H1 (cell line): ENCODE results near the gene ZNF618. TPM values are rescaled to one million over a fixed set of nuclear protein-coding genes. Genes with fewer than 3 reads are reported as not detected.

Experiments used
- CTCF ChIA-PET: fragments of 300-600 bp; sonication (Branson Sonifier 250); formaldehyde crosslinking; loops from one replicate; lab custom pipeline; 2021; ENCODE audit not compliant: partially characterized antibody; lab: Charles Lee
- POLR2A ChIA-PET: fragments of 300-600 bp; sonication (Branson Sonifier 250); formaldehyde crosslinking; loops from one replicate; lab custom pipeline; 2021; ENCODE audit warnings: inconsistent platforms; ENCODE audit not compliant: partially characterized antibody; lab: Charles Lee
- DNase-seq, 2 experiments: peaks; one replicate each; pipeline versions ENCODE4 v3.0.0 to v3.0.0-alpha.2; 2010 to 2022; ENCODE audit warnings: low spot score in 2 of 2, low read depth in 1 of 2, mixed read lengths in 1 of 2
- FAIRE-seq: peaks from 2 replicates; lab custom pipeline; 2011; peaks lifted over from hg19 to GRCh38; lab: Jason Lieb, UNC
- H2AFZ ChIP-seq: 2 replicates; pipeline ENCODE4 v1.8.1; 2012; ENCODE audit warnings: low read length, inconsistent platforms
- H2AK5ac ChIP-seq: 2 replicates; pipeline ENCODE4 v1.6.1; 2013; ENCODE audit warnings: low read depth, low read length
- H2BK120ac ChIP-seq: replicated peaks from 2 replicates; pipeline ENCODE3; 2013; ENCODE audit warnings: low read depth, low read length, inconsistent platforms
- H2BK12ac ChIP-seq: 2 replicates; pipeline ENCODE4 v1.6.1; 2013; ENCODE audit warnings: low read depth, low read length
- H2BK15ac ChIP-seq: 2 replicates; pipeline ENCODE4 v1.6.1; 2013; ENCODE audit warnings: low read length
- H2BK20ac ChIP-seq: 2 replicates; pipeline ENCODE4 v1.6.1; 2013; ENCODE audit warnings: low read length
- H2BK5ac ChIP-seq: 2 replicates; pipeline ENCODE4 v1.6.1; 2013; ENCODE audit warnings: low read depth, low read length
- H3K14ac ChIP-seq: 2 replicates; pipeline ENCODE4 v1.6.1; 2013; ENCODE audit warnings: inconsistent platforms; ENCODE audit not compliant: insufficient read length
- H3K18ac ChIP-seq: 2 replicates; pipeline ENCODE4 v1.6.1; 2013; ENCODE audit warnings: low read length; ENCODE audit errors: extremely low read depth
- H3K23ac ChIP-seq: 2 replicates; pipeline ENCODE4 v1.6.1; 2013; ENCODE audit warnings: inconsistent platforms; ENCODE audit not compliant: insufficient read length
- H3K23me2 ChIP-seq: 2 replicates; pipeline ENCODE4 v1.6.1; 2013; ENCODE audit warnings: low read depth, low read length
- H3K27ac ChIP-seq: 2 replicates; pipeline ENCODE4 v1.6.1; 2011; ENCODE audit warnings: low read depth, low read length, inconsistent platforms
- H3K27me3 ChIP-seq, 4 experiments: replicated peaks in 1 of 4; 1 replicate in 1 of 4; 2 replicates in 3 of 4; pipeline versions ENCODE4 v1.6.1 to v1.8.1; 2011 to 2013; ENCODE audit warnings: low read length in 3 of 4, mild to moderate bottlenecking in 3 of 4, inconsistent platforms in 2 of 4, mixed read lengths in 2 of 4, moderate library complexity in 1 of 4; ENCODE audit not compliant: control insufficient read depth in 3 of 4, insufficient read depth in 3 of 4; ENCODE audit errors: extremely low read depth in 1 of 4
- H3K36me3 ChIP-seq, 4 experiments: 2 replicates each; pipeline versions ENCODE4 v1.6.1 to v1.8.1; 2011 to 2013; ENCODE audit warnings: mild to moderate bottlenecking in 4 of 4, low read length in 3 of 4, moderate library complexity in 2 of 4, control low read depth in 1 of 4, inconsistent platforms in 1 of 4; ENCODE audit not compliant: insufficient read depth in 4 of 4, control insufficient read depth in 2 of 4
- H3K4ac ChIP-seq: replicated peaks from 2 replicates; pipeline ENCODE3; 2013; ENCODE audit warnings: low read length, low read depth, mixed read lengths, inconsistent platforms; ENCODE audit not compliant: insufficient read length
- H3K4me1 ChIP-seq, 4 experiments: replicated peaks in 1 of 4; 1 replicate in 1 of 4; 2 replicates in 3 of 4; pipeline versions ENCODE4 v1.6.1 to v1.8.1; 2011 to 2013; ENCODE audit warnings: low read length in 3 of 4, inconsistent platforms in 2 of 4, mixed read lengths in 1 of 4; ENCODE audit not compliant: insufficient read depth in 4 of 4, control insufficient read depth in 3 of 4
- H3K4me2 ChIP-seq, 2 experiments: 2 replicates each; pipeline versions ENCODE4 v1.6.1 to v1.8.1; 2011 to 2013; ENCODE audit warnings: low read depth in 2 of 2, low read length in 2 of 2, control low read depth in 1 of 2, inconsistent platforms in 1 of 2, mild to moderate bottlenecking in 1 of 2; ENCODE audit not compliant: insufficient read depth in 1 of 2
- H3K4me3 ChIP-seq, 4 experiments: fragments of 200-600, 300-600 bp in 1 of 4; sonication (generic), shearing (Covaris generic), sonication (Bioruptor Twin) in 1 of 4; 2 replicates each; pipeline versions ENCODE4 v1.5.1 to v1.8.1; 2011 to 2016; ENCODE audit warnings: low read length in 4 of 4, low read depth in 3 of 4, control low read depth in 2 of 4, inconsistent platforms in 2 of 4, mild to moderate bottlenecking in 2 of 4, mixed read lengths in 1 of 4, moderate library complexity in 1 of 4; ENCODE audit not compliant: insufficient read depth in 2 of 4; ENCODE audit errors: extremely low read depth in 1 of 4
- H3K56ac ChIP-seq: replicated peaks from 2 replicates; pipeline ENCODE3; 2013; ENCODE audit warnings: low read depth, mild to moderate bottlenecking, mixed read lengths, low read length, inconsistent platforms; ENCODE audit not compliant: insufficient read length
- H3K79me1 ChIP-seq: 2 replicates; pipeline ENCODE4 v1.6.1; 2013; ENCODE audit warnings: low read depth, low read length, control low read depth
- H3K79me2 ChIP-seq, 2 experiments: 2 replicates each; pipeline versions ENCODE4 v1.6.1 to v1.8.1; 2012 to 2013; ENCODE audit warnings: low read length in 2 of 2, mild to moderate bottlenecking in 2 of 2, inconsistent platforms in 1 of 2; ENCODE audit not compliant: insufficient read depth in 2 of 2, control insufficient read depth in 1 of 2
- H3K9ac ChIP-seq, 4 experiments: replicated peaks in 1 of 4; 1 replicate in 1 of 4; 2 replicates in 3 of 4; pipeline versions ENCODE4 v1.6.1 to v1.8.1; 2011 to 2013; ENCODE audit warnings: low read depth in 3 of 4, low read length in 3 of 4, control low read depth in 2 of 4, mild to moderate bottlenecking in 2 of 4, moderate library complexity in 2 of 4, inconsistent platforms in 1 of 4; ENCODE audit errors: extremely low read depth in 1 of 4
- H3K9me3 ChIP-seq, 2 experiments: 2 replicates each; pipeline versions ENCODE4 v1.6.1 to v1.8.1; 2012 to 2013; ENCODE audit warnings: mild to moderate bottlenecking in 2 of 2, moderate library complexity in 2 of 2, control low read depth in 1 of 2, inconsistent platforms in 1 of 2, low read depth in 1 of 2, low read length in 1 of 2, mixed read lengths in 1 of 2; ENCODE audit not compliant: insufficient read depth in 2 of 2
- H4K20me1 ChIP-seq, 2 experiments: replicated peaks in 1 of 2; 2 replicates each; pipeline versions ENCODE3 to v1.8.1; 2011 to 2013; ENCODE audit warnings: inconsistent platforms in 2 of 2, low read length in 2 of 2, mild to moderate bottlenecking in 1 of 2; ENCODE audit not compliant: insufficient read depth in 2 of 2, control insufficient read depth in 1 of 2
- H4K5ac ChIP-seq: 2 replicates; pipeline ENCODE4 v1.6.1; 2013; ENCODE audit warnings: low read length, low read depth, mixed read lengths, inconsistent platforms; ENCODE audit not compliant: insufficient read length
- H4K8ac ChIP-seq: 2 replicates; pipeline ENCODE4 v1.8.0; 2013; ENCODE audit warnings: mild to moderate bottlenecking, moderate library complexity, low read length, inconsistent platforms; ENCODE audit not compliant: insufficient read depth; ENCODE audit errors: extremely low read depth
- H4K91ac ChIP-seq: replicated peaks from 2 replicates; pipeline ENCODE3; 2013; ENCODE audit warnings: low read length, mixed read lengths, inconsistent platforms; ENCODE audit not compliant: insufficient read length
- CTBP2 ChIP-seq: IDR thresholded peaks from 2 replicates; pipeline ENCODE4 v1.7.0; 2011; ENCODE audit warnings: borderline replicate concordance, mild to moderate bottlenecking, moderate library complexity, mixed read lengths, low read length; ENCODE audit not compliant: insufficient read depth, insufficient read length
- MAFK ChIP-seq: IDR thresholded peaks from 2 replicates; pipeline ENCODE4 v1.6.1; 2012; ENCODE audit warnings: low read depth, mild to moderate bottlenecking, improper control_type of control experiment, low read length
- NRF1 ChIP-seq: IDR thresholded peaks from 2 replicates; pipeline ENCODE4 v1.6.1; 2011; ENCODE audit warnings: mild to moderate bottlenecking, low read depth, low read length, improper control_type of control experiment
- WGBS, 2 experiments: shearing (Covaris generic) in 1 of 2; methylation state at CpG; one replicate each; pipeline versions ENCODE4 v1.1.6 to v1.1.7; 2013 to 2015; ENCODE audit warnings: low lambda C conversion rate in 2 of 2, mixed read lengths in 2 of 2, inconsistent platforms in 1 of 2, low coverage in 1 of 2, missing lambda C conversion rate in 1 of 2; ENCODE audit not compliant: insufficient replicate concordance in 2 of 2, insufficient coverage in 1 of 2, insufficient read length in 1 of 2; ENCODE audit errors: extremely low coverage in 1 of 2, missing lambda C conversion rate in 1 of 2; 5-methylcytosine and 5-hydroxymethylcytosine counted together
- polyA plus RNA-seq, 7 experiments: library from polyadenylated mRNA; depleted of rRNA in 3 of 7; stranded (reverse) in 5 of 7; unstranded in 2 of 7; fragments of >200 nt in 5 of 7; fragments of 200-250 nt in 2 of 7; gene quantifications; 1 replicate in 5 of 7; 2 replicates in 1 of 7; 4 replicates in 1 of 7; pipeline versions ENCODE4 v1.2.1 to v1.2.3, GENCODE V29; 2011 to 2013; ENCODE audit warnings: missing spikeins in 2 of 7, mixed read lengths in 2 of 7
- total RNA-seq: library from RNA; stranded (reverse); fragmentation: NEBNext Ultra II Directional; extraction: Animal tissue kit (Norgen Biotek cat#: 25700); gene quantifications from 2 replicates; pipeline ENCODE4 v1.2.1, GENCODE V29; 2021

Gene ZNF618
- total and polyA plus RNA-seq, 2 of the 8 experiments (the other 6 are each of a cell fraction or from before 2014, with no cell fraction given) = 9.6 to 28.5 TPM

GRCh38 chr9:114055061-114055460 lies 179.0 kb downstream of the ZNF618 start:
- TF ChIP-seq MAFK (no peak), CTBP2 (no peak), NRF1 (no peak)
- peak in 1 of 2 experiments; percentile 41 for DNase-seq
- Histone ChIP-seq H3K9ac (no peak overlapping the region), H2BK120ac (no peak overlapping the region), H3K14ac (no peak overlapping the region), H3K18ac (no peak overlapping the region), H3K79me1 (no peaks in the 10 kb centered on the region), H3K23ac (no peak overlapping the region), H4K5ac (no peak overlapping the region), H3K4ac (no peak overlapping the region), H3K4me1 (no peaks in the 10 kb centered on the region), H4K8ac (no peak overlapping the region), H3K27me3 (no peaks in the 10 kb centered on the region), H2AK5ac (no peak overlapping the region), H4K91ac (no peak overlapping the region), H3K9me3 (no peaks in the 10 kb centered on the region), H3K27ac (no peak overlapping the region), H2BK15ac (no peak overlapping the region), H3K56ac (no peak overlapping the region), H3K4me3 (no peak overlapping the region), H2BK12ac (no peak overlapping the region), H3K79me2 (no peaks in the 10 kb centered on the region), H4K20me1 (peaks cover 0 to 3% of the 10 kb centered on the region in 2 experiments), H3K4me2 (no peak overlapping the region), H3K36me3 (peaks cover 0 to 12% (median 2%) of the 10 kb centered on the region in 4 experiments; a peak in 4 of 8 replicates), H2AFZ (no peak overlapping the region), H2BK20ac (no peak overlapping the region), H3K23me2 (no peaks in the 10 kb centered on the region), H2BK5ac (no peak overlapping the region)
- 97% methylated on average over 15 of the region's 18 CpGs; no CpG with 5 or more reads in 1 of the 2 experiments for WGBS, 2 experiments
- ChIA-PET CTCF (interaction anchor here (0.5 kb wide), 1 partner anchor 22 kb away, joined by 3 read pairs; no protein-coding TSS in a partner anchor), POLR2A (no interaction called here)
- no peak for FAIRE-seq
